Mucosa of descending colon (tissue), 3 donors: ENCODE data around the gene ITSN1. TPM values are rescaled to one million over a fixed set of nuclear protein-coding genes. Genes with fewer than 3 reads are reported as not detected.
"Not testable (repeated sequence)": the region's sequence is repeated elsewhere in the genome, so short reads cannot be mapped to it uniquely, and the experiment has no call there.

Source experiments
- ATAC-seq: fragments of 200-7000 bp; cut with Tn5 transposase; one replicate; pipeline ENCODE4 v1.9.1; 2020; ENCODE audit warnings: mild to moderate bottlenecking, moderate library complexity
- DNase-seq, 3 donors: peaks; one replicate each; pipeline ENCODE4 v3.0.0-alpha.2; 2020
- H3K36me3 ChIP-seq: fragments of 200-600 bp; one replicate; pipeline ENCODE4 v1.8.0; 2021; ENCODE audit warnings: low read depth, mild to moderate bottlenecking
- H3K4me1 ChIP-seq: fragments of 200-600 bp; one replicate; pipeline ENCODE4 v1.8.0; 2021; ENCODE audit warnings: low read depth, mild to moderate bottlenecking
- H3K4me3 ChIP-seq: fragments of 200-600 bp; one replicate; pipeline ENCODE4 v1.8.0; 2021; ENCODE audit warnings: mild to moderate bottlenecking
- H3K9me3 ChIP-seq: fragments of 200-600 bp; one replicate; pipeline ENCODE4 v1.8.0; 2021; ENCODE audit warnings: mild to moderate bottlenecking
- CTCF ChIP-seq: fragments of 200-600 bp; IDR thresholded peaks from one replicate; pipeline ENCODE4 v1.8.0; 2022; ENCODE audit warnings: antibody characterized with exemption, mild to moderate bottlenecking
- intact Hi-C, 2 donors: fragments of 100-400 bp; cut with DNase I in 1 of 2; cut with micrococcal nuclease in 1 of 2; formaldehyde crosslinking; loops; one replicate each; pipeline versions ENCODE4 v1.11.0 to v1.11.1; 2022; cut with DNase I, micrococcal nuclease
- long read RNA-seq, 2 donors: library from polyadenylated mRNA; unstranded; transcript quantifications; one replicate each; pipeline ENCODE4 v2.0.0, GENCODE V29; 2019 to 2021
- total RNA-seq, 3 donors: library from RNA; stranded (reverse); fragmentation: NEBNext Ultra II Directional in 2 of 3; extraction: Animal tissue kit (Norgen Biotek cat#: 25700) in 2 of 3; gene quantifications; one replicate each; pipeline versions ENCODE4 v1.2.1 to v1.2.4, GENCODE V29; 2021 to 2023
- donor health status: DM: no; HTN: no; CAD: no; lungs with moderate emphysema.
- donor health status: DM: no; HTN: no; CAD: no.
- donor health status: DM: no; HTN: yes; CAD: no.

Gene ITSN1
- total RNA-seq, result 10 to 100 TPM; 35.6 to 54.8 (median 45.3) TPM
- long read RNA-seq, donor 1, full-length matches to known transcripts, result 5 of 23 reads
- long read RNA-seq, donor 1, partial matches to known transcripts, result 14 of 23 reads
- long read RNA-seq, donor 1, other reads (novel, unspliced or antisense), result 4 of 23 reads
- long read RNA-seq, donor 2, partial matches to known transcripts, result 12 of 17 reads
- long read RNA-seq, donor 2, other reads (novel, unspliced or antisense), result 5 of 17 reads

- intact Hi-C loops, result loop anchor here in 1 of 2 donors (10.0 kb wide), 1 partner anchor 253 kb away; no protein-coding TSS in a partner anchor
- ATAC-seq, result peak; percentile 89
- TF ChIP-seq CTCF, result no peak
Measured at GRCh38 chr21:33642027-33642895, at the start of gene ITSN1. Gene ITSN1, plus strand, starts transcription at chr21:33642501. Its CDS starts 76,328 bp downstream, at chr21:33718829.

GRCh38 chr21:33598051-33598450 is 44.2 kb upstream of the ITSN1 start:
- TF ChIP-seq CTCF, result no peak
- H3K36me3 ChIP-seq, result peaks cover 9% of the 10 kb centered on the region

More at GRCh38 chr21:33642027-33642895, at the start of gene ITSN1:
- peak within 1 kb of the TSS; percentile 96 for H3K4me3 ChIP-seq
- H3K36me3 ChIP-seq, result no peaks in the 10 kb centered on the region
- peak; percentile 100 for DNase-seq
- H3K9me3 ChIP-seq, result no peaks in the 10 kb centered on the region
- peaks cover 13% of the 10 kb centered on the region for H3K4me1 ChIP-seq

DNA sequence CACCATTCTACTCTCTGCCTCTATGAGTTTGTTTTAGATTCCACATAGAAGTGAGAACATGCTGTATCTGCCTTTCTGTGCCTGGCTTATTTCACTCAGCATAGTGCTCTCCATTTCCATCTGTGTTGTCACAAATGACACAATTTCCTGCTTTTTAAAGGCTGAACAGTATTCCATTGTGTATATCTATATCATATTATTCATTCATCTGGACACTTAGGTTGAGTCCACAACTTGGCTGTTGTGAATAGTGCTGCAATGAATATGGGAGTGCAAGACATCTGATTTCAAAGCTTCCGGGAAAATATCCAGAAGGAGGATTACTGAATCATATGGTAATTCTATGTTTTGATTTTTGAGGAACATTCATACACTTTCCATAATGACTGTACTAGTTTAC is 33.7 kb upstream of the ITSN1 start:
- TF ChIP-seq CTCF, result no peak
- H3K4me1 ChIP-seq, result no peaks in the 10 kb centered on the region
- H3K36me3 ChIP-seq, result no peaks in the 10 kb centered on the region
- ATAC-seq, result no peak
- H3K9me3 ChIP-seq, result no peaks in the 10 kb centered on the region
- intact Hi-C loops, result no loop called here
- DNase-seq, result no peak
- H3K4me3 ChIP-seq, result no peak overlapping the region

More at GRCh38 chr21:33598051-33598450, 44.2 kb upstream of the ITSN1 start:
- DNase-seq, result no peak
- H3K9me3 ChIP-seq, result no peaks in the 10 kb centered on the region
- no peak overlapping the region for H3K4me3 ChIP-seq
- no peaks in the 10 kb centered on the region for H3K4me1 ChIP-seq
- no peak for ATAC-seq
- intact Hi-C loops, result no loop called here

GRCh38 chr21:33611006-33611744 is 31.1 kb upstream of the ITSN1 start:
- DNase-seq (no peak), ATAC-seq (no peak)
- H3K9me3 ChIP-seq, result no peaks in the 10 kb centered on the region
- H3K4me1 ChIP-seq, result no peaks in the 10 kb centered on the region
- TF ChIP-seq CTCF, result no peak
- intact Hi-C loops, result no loop called here
- no peak overlapping the region for H3K4me3 ChIP-seq
- H3K36me3 ChIP-seq, result no peaks in the 10 kb centered on the region

DNA sequence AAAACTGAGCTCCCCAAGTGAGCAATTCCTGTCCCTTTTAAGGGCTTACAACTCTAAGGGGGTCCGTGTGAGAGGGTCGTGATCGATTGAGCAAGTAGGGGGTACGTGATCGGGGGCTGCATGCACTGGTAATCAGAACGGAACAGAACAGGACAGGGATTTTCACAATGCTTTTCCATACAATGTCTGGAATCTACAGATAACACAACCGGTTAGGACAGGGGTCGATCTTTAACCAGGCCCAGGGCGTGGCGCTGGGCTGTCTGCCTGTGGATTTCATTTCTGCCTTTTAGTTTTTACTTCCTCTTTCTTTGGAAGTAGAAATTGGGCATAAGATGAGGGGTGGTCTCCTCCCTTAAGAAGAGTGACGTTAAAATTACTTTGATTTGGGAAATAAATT is 24.7 kb upstream of the ITSN1 start:
- ATAC-seq, intact Hi-C loops, H3K4me1 ChIP-seq, H3K9me3 ChIP-seq, H3K4me3 ChIP-seq, H3K36me3 ChIP-seq: not testable (repeated sequence)
- peak in 1 of 3 donors; percentile 27 for DNase-seq
